HG03097 (cell line): ENCODE data around the gene SLC66A3.
"Not testable (repeated sequence)": the region's sequence is repeated elsewhere in the genome, so short reads cannot be mapped to it uniquely, and the experiment has no call there.

Source experiments
- ATAC-seq: cut with Tn5 transposase; IDR thresholded peaks from one replicate; pipeline ENCODE4 v1.9.1; 2021; ENCODE audit not compliant: unreplicated experiment, low FRiP score

The SLC66A3 gene

GRCh38 chr2:11160731-11161455, 5.6 kb downstream of the SLC66A3 start:
- peak; percentile 55 for ATAC-seq

- no peak for ATAC-seq
Observed at GRCh38 chr2:11161747-11162146, 6.5 kb downstream of the SLC66A3 start.

GRCh38 chr2:11163439-11164317, 8.4 kb downstream of the SLC66A3 start:
- ATAC-seq, result no peak

GRCh38 chr2:11165046-11165445, 9.8 kb downstream of the SLC66A3 start:
- not testable (repeated sequence) for ATAC-seq

GRCh38 chr2:11166476-11166875, 11.2 kb downstream of the SLC66A3 start:
- ATAC-seq, result no peak

GRCh38 chr2:11168488-11168887, 13.2 kb downstream of the SLC66A3 start:
- no peak for ATAC-seq

GRCh38 chr2:11169333-11169732, 14.1 kb downstream of the SLC66A3 start:
- no peak for ATAC-seq

- no peak for ATAC-seq
Observed at GRCh38 chr2:11174222-11174621, 19.0 kb downstream of the SLC66A3 start.

GRCh38 chr2:11175293-11175795, 20.1 kb downstream of the SLC66A3 start:
- no peak for ATAC-seq

GRCh38 chr2:11177871-11178690, 22.8 kb downstream of the SLC66A3 start:
- ATAC-seq, result no peak

- no peak for ATAC-seq
Observed at GRCh38 chr2:11179196-11179595, 23.9 kb downstream of the SLC66A3 start.

GRCh38 chr2:11179899-11180298, 24.6 kb downstream of the SLC66A3 start:
- ATAC-seq, result no peak

- no peak for ATAC-seq
Observed at GRCh38 chr2:11180653-11181052, 25.4 kb downstream of the SLC66A3 start.

GRCh38 chr2:11182951-11183350, 27.7 kb downstream of the SLC66A3 start:
- ATAC-seq, result no peak

- ATAC-seq, result no peak
Observed at GRCh38 chr2:11186145-11186544, 30.9 kb downstream of the SLC66A3 start.

- ATAC-seq, result no peak
Observed at GRCh38 chr2:11187083-11187619, 31.9 kb downstream of the SLC66A3 start.

GRCh38 chr2:11187731-11188130, 32.5 kb downstream of the SLC66A3 start:
- no peak for ATAC-seq

GRCh38 chr2:11196246-11196645, 41.0 kb downstream of the SLC66A3 start:
- no peak for ATAC-seq

- no peak for ATAC-seq
Observed at GRCh38 chr2:11200651-11201050, 45.4 kb downstream of the SLC66A3 start.

GRCh38 chr2:11201969-11202368, 46.7 kb downstream of the SLC66A3 start:
- ATAC-seq, result no peak
